Neural progenitor cell (in vitro differentiated cells): ENCODE measurements around the gene ZNF41. TPM values are rescaled to one million over a fixed set of nuclear protein-coding genes. Genes with fewer than 3 reads are reported as not detected.
"Not testable (repeated sequence)": the region's sequence is repeated elsewhere in the genome, so short reads cannot be mapped to it uniquely, and the experiment has no call there.

Experiments used
- DNase-seq: peaks from one replicate; pipeline ENCODE4 v3.0.0-alpha.2; 2016; ENCODE audit warnings: low spot score
- H2AFZ ChIP-seq: fragments of 200-600 bp; sonication (generic); replicated peaks from 2 replicates; pipeline ENCODE4 v1.6.1; 2016; ENCODE audit warnings: antibody characterized with exemption
- H3F3A ChIP-seq: fragments of 200-600 bp; sonication (generic); 2 replicates; pipeline ENCODE4 v1.6.1; 2016; ENCODE audit warnings: antibody characterized with exemption, low read depth
- H3K27ac ChIP-seq: fragments of 200-600 bp; sonication (generic); 2 replicates; pipeline ENCODE4 v1.5.1; 2016; ENCODE audit warnings: mild to moderate bottlenecking
- H3K27me3 ChIP-seq: fragments of 200-600 bp; sonication (generic); 2 replicates; pipeline ENCODE4 v1.6.1; 2016; ENCODE audit warnings: mild to moderate bottlenecking, moderate library complexity
- H3K36me3 ChIP-seq: fragments of 200-600 bp; sonication (generic); 2 replicates; pipeline ENCODE4 v1.5.1; 2016
- H3K4me1 ChIP-seq: fragments of 200-600 bp; sonication (generic); 2 replicates; pipeline ENCODE4 v1.6.1; 2016; ENCODE audit warnings: mixed run types
- H3K4me2 ChIP-seq: fragments of 200-600 bp; sonication (generic); 2 replicates; pipeline ENCODE4 v1.6.1; 2016
- H3K4me3 ChIP-seq: fragments of 200-600 bp; sonication (generic); 2 replicates; pipeline ENCODE4 v1.5.1; 2016
- H3K79me2 ChIP-seq: fragments of 200-600 bp; sonication (generic); 2 replicates; pipeline ENCODE4 v1.6.1; 2016; ENCODE audit warnings: low read depth
- H3K9ac ChIP-seq: fragments of 200-600 bp; sonication (generic); 2 replicates; pipeline ENCODE4 v1.6.1; 2016
- H3K9me3 ChIP-seq: fragments of 200-600 bp; sonication (generic); 2 replicates; pipeline ENCODE4 v1.5.1; 2016; ENCODE audit warnings: low read depth
- H4K20me1 ChIP-seq: fragments of 200-600 bp; sonication (generic); 2 replicates; pipeline ENCODE4 v1.6.1; 2016; ENCODE audit warnings: low read depth
- H3K27ac Mint-ChIP-seq: 3 replicates; pipeline ENCODE4 v1.8.0; 2021; ENCODE audit warnings: mixed read lengths
- H3K27me3 Mint-ChIP-seq: 2 replicates; pipeline ENCODE4 v1.8.0; 2022; ENCODE audit warnings: low read depth, mild to moderate bottlenecking, inconsistent platforms, moderate library complexity, mixed read lengths; ENCODE audit not compliant: insufficient read depth
- H3K36me3 Mint-ChIP-seq: 3 replicates; pipeline ENCODE4 v1.8.0; 2021; ENCODE audit warnings: mixed read lengths
- H3K4me1 Mint-ChIP-seq: 3 replicates; pipeline ENCODE4 v1.8.0; 2021; ENCODE audit warnings: mixed read lengths
- H3K4me3 Mint-ChIP-seq: 3 replicates; pipeline ENCODE4 v1.8.0; 2021; ENCODE audit warnings: mild to moderate bottlenecking, moderate library complexity, mixed read lengths
- H3K9me3 Mint-ChIP-seq: 3 replicates; pipeline ENCODE4 v1.8.0; 2020; ENCODE audit warnings: mixed read lengths
- CTCF ChIP-seq: fragments of 200-600 bp; sonication (generic); IDR thresholded peaks from 2 replicates; pipeline ENCODE4 v1.5.1; 2017; ENCODE audit warnings: antibody characterized with exemption, mild to moderate bottlenecking
- EZH2 ChIP-seq: fragments of 200-600 bp; sonication (generic); IDR thresholded peaks from 2 replicates; pipeline ENCODE4 v1.6.1; 2017; ENCODE audit warnings: antibody characterized with exemption, mild to moderate bottlenecking, moderate library complexity
- EZH2phosphoT487 ChIP-seq: fragments of 200-600 bp; sonication (generic); IDR thresholded peaks from 2 replicates; pipeline ENCODE4 v1.6.1; 2017; ENCODE audit warnings: antibody characterized with exemption
- total RNA-seq: library from RNA; depleted of rRNA; stranded (reverse); fragments of >200 nt; gene quantifications from 2 replicates; pipeline ENCODE4 v1.2.3, GENCODE V29; 2015; ENCODE audit warnings: low replicate concordance

Gene ZNF41
- total RNA-seq, 1 donor from 2014 or later, result 5.1 TPM

GRCh38 chrX:47515941-47516665, 33.1 kb upstream of the ZNF41 start:
- H3K79me2 ChIP-seq, result no peaks in the 10 kb centered on the region
- no peaks in the 10 kb centered on the region for H3K9me3 ChIP-seq
- Mint-ChIP-seq H3K27me3 (peaks cover 8% of the 10 kb centered on the region), H3K27ac (no peak overlapping the region), H3K4me3 (peak overlapping the region; percentile 27), H3K36me3 (no peaks in the 10 kb centered on the region), H3K9me3 (peaks cover 19% of the 10 kb centered on the region), H3K4me1 (peaks cover 10% of the 10 kb centered on the region)
- H3F3A ChIP-seq, result no peaks in the 10 kb centered on the region
- no peaks in the 10 kb centered on the region for H3K36me3 ChIP-seq
- no peak overlapping the region for H3K4me2 ChIP-seq
- peaks cover 6% of the 10 kb centered on the region for H3K27me3 ChIP-seq
- H3K27ac ChIP-seq, result no peak overlapping the region
- no peaks in the 10 kb centered on the region for H4K20me1 ChIP-seq
- TF ChIP-seq EZH2 (no peak), EZH2phosphoT487 (no peak), CTCF (no peak)
- no peak overlapping the region for H2AFZ ChIP-seq
- no peaks in the 10 kb centered on the region for H3K4me1 ChIP-seq
- DNase-seq, result no peak
- no peak overlapping the region for H3K9ac ChIP-seq
- no peak overlapping the region for H3K4me3 ChIP-seq

- no peak overlapping the region for H3K27ac ChIP-seq
- no peaks in the 10 kb centered on the region for H4K20me1 ChIP-seq
- peaks cover 6% of the 10 kb centered on the region for H3K27me3 ChIP-seq
- Mint-ChIP-seq H3K4me1 (peaks cover 10% of the 10 kb centered on the region), H3K36me3 (no peaks in the 10 kb centered on the region), H3K4me3 (peak overlapping the region; percentile 39), H3K27ac (no peak overlapping the region), H3K27me3 (peaks cover 8% of the 10 kb centered on the region), H3K9me3 (peaks cover 17% of the 10 kb centered on the region)
- H3K4me3 ChIP-seq, result no peak overlapping the region
- H3K9ac ChIP-seq, result no peak overlapping the region
- no peaks in the 10 kb centered on the region for H3K36me3 ChIP-seq
- TF ChIP-seq EZH2phosphoT487 (no peak), EZH2 (no peak), CTCF (no peak)
- H3F3A ChIP-seq, result no peaks in the 10 kb centered on the region
- H3K4me1 ChIP-seq, result no peaks in the 10 kb centered on the region
- no peak overlapping the region for H3K4me2 ChIP-seq
- H3K9me3 ChIP-seq, result no peaks in the 10 kb centered on the region
- H2AFZ ChIP-seq, result no peak overlapping the region
- no peaks in the 10 kb centered on the region for H3K79me2 ChIP-seq
- no peak for DNase-seq
Observed at GRCh38 chrX:47514533-47515235, 31.7 kb upstream of the ZNF41 start.

- H3K4me2 ChIP-seq, result peak overlapping the region; percentile 78
- H3K9ac ChIP-seq, H3K9me3 ChIP-seq, H3K36me3 Mint-ChIP-seq, H3K27ac ChIP-seq, H3F3A ChIP-seq, DNase-seq, H3K27ac Mint-ChIP-seq, H3K36me3 ChIP-seq, H3K27me3 ChIP-seq, H3K4me1 ChIP-seq, H4K20me1 ChIP-seq, H3K79me2 ChIP-seq, H3K27me3 Mint-ChIP-seq: not testable (repeated sequence)
- H3K4me3 Mint-ChIP-seq, result peak overlapping the region; percentile 86
- peaks cover 15% of the 10 kb centered on the region for H3K9me3 Mint-ChIP-seq
- peaks cover 10% of the 10 kb centered on the region for H3K4me1 Mint-ChIP-seq
- H3K4me3 ChIP-seq, result peak overlapping the region; percentile 46
- H2AFZ ChIP-seq, result peak overlapping the region; percentile 19
Observed at GRCh38 chrX:47513034-47513965, 30.3 kb upstream of the ZNF41 start.

DNA sequence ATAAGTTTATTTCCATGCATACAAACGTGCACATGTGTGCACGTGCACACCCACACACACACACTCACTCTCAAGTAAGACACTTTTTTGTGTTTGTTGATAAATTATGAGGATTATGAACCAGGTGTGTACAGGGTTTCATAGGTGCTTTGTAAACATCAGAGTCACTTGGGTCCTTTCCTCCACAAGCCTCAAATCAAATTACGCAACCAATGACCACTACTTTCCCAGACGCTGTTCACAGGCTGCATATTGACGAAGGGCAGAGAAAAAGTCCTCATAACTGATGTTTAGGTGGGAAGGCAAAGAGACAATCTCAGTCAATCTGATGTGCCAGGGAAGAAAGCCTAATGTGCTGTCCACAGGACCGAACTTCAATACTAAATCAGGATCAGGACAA, 29.4 kb upstream of the ZNF41 start:
- not testable (repeated sequence) for H3K9me3 ChIP-seq, H3K27ac ChIP-seq, H3K27ac Mint-ChIP-seq, H3K36me3 Mint-ChIP-seq, H4K20me1 ChIP-seq, H3K27me3 Mint-ChIP-seq, H3F3A ChIP-seq, DNase-seq, H3K9ac ChIP-seq, H3K4me1 ChIP-seq, H3K79me2 ChIP-seq, H2AFZ ChIP-seq, H3K27me3 ChIP-seq, H3K36me3 ChIP-seq
- peaks cover 14% of the 10 kb centered on the region for H3K9me3 Mint-ChIP-seq
- Histone ChIP-seq H3K4me2 (peak overlapping the region; percentile 62), H3K4me3 (peak overlapping the region; percentile 27)
- H3K4me3 Mint-ChIP-seq, result peak overlapping the region; percentile 71
- peaks cover 10% of the 10 kb centered on the region for H3K4me1 Mint-ChIP-seq
